ENCODE data around the gene SPATA13. TPM values are rescaled to one million over a fixed set of nuclear protein-coding genes. Genes with fewer than 3 reads are reported as not detected.

Gene SPATA13
- total RNA-seq, 1 experiment from 2014 or later = 14.1 TPM

GRCh38 chr13:24267801-24268200 lies 107.3 kb downstream of the SPATA13 start:
- no CpG with 5 or more reads among the region's 2 CpGs for WGBS (ENCODE audit: extremely low coverage, insufficient read length, low lambda C conversion rate)
- Histone ChIP-seq H3T11ph (ENCODE audit: low read length) (no peak overlapping the region), H4K8ac (replicated peaks; ENCODE audit: insufficient read length, low read depth, low read length) (no peak overlapping the region), H3K4me2 (ENCODE audit: insufficient read depth, insufficient read length, low read length) (no peak overlapping the region), H3K14ac (ENCODE audit: insufficient read depth, low read length) (no peak overlapping the region), H2BK15ac (ENCODE audit: low read depth, low read length) (no peak overlapping the region), H2AK5ac (ENCODE audit: insufficient read length, low read length) (no peak overlapping the region), H3K23ac (ENCODE audit: insufficient read length, low read depth, low read length) (no peak overlapping the region), H2BK12ac (ENCODE audit: insufficient read length, low read depth, low read length) (no peak overlapping the region), H3K4me1 (ENCODE audit: insufficient read depth, low read length) (no peaks in the 10 kb centered on the region), H3K4ac (ENCODE audit: low read depth, low read length) (no peak overlapping the region), H3K79me1 (ENCODE audit: insufficient read depth, low read depth, low read length, poor library complexity, severe bottlenecking) (no peaks in the 10 kb centered on the region), H3K27ac (ENCODE audit: insufficient read length, low read depth, low read length) (no peak overlapping the region), H2AFZ (ENCODE audit: low read length) (no peak overlapping the region), H3K9me3 (ENCODE audit: control insufficient read depth, low read depth, low read length) (no peaks in the 10 kb centered on the region), H2BK5ac (ENCODE audit: insufficient read length, low read length) (no peak overlapping the region), H3K56ac (ENCODE audit: insufficient read length, low read depth, low read length) (no peak overlapping the region), H2BK20ac (ENCODE audit: low read depth, low read length, poor library complexity, severe bottlenecking) (no peak overlapping the region), H3K27me3 (ENCODE audit: insufficient read depth, low read length) (no peaks in the 10 kb centered on the region), H3K9ac (ENCODE audit: extremely low read depth, insufficient read length, low read length) (no peak overlapping the region), H4K5ac (ENCODE audit: insufficient read length, low read depth, low read length) (no peak overlapping the region), H3K23me2 (ENCODE audit: insufficient read length, low read depth, low read length, poor library complexity, severe bottlenecking) (no peaks in the 10 kb centered on the region), H4K91ac (ENCODE audit: insufficient read length, low read depth, low read length) (no peak overlapping the region), H4K20me1 (ENCODE audit: control insufficient read depth, insufficient read depth, insufficient read length) (no peaks in the 10 kb centered on the region), H3K18ac (ENCODE audit: insufficient read length, low read depth, low read length) (no peak overlapping the region), H2BK120ac (ENCODE audit: low read depth, low read length, poor library complexity, severe bottlenecking) (no peak overlapping the region), H3K79me2 (ENCODE audit: insufficient read depth, low read length) (no peaks in the 10 kb centered on the region)
- TF ChIP-seq CTCF (conservative IDR thresholded peaks at IDR 0.05) = no peak
- no peak overlapping the region for H3K4me3 Mint-ChIP-seq
- H3K27me3 Mint-ChIP-seq (ENCODE audit: low read depth) = no peaks in the 10 kb centered on the region; the same call in 1 of the 2 replicates
- H3K27ac Mint-ChIP-seq = no peak overlapping the region
- no peaks in the 10 kb centered on the region for H3K36me3 Mint-ChIP-seq (ENCODE audit: insufficient read depth in 1 of 3, low read depth in 3 of 3)
- no peaks in the 10 kb centered on the region for H3K9me3 Mint-ChIP-seq
- H3K4me1 Mint-ChIP-seq = peaks cover 6 to 13% of the 10 kb centered on the region in 2 experiments
- DNase-seq = no peak

Measured in H9 (cell line).